HCT116 (cell line): Measurements from ENCODE around the gene TM4SF20. TPM values are rescaled to one million over a fixed set of nuclear protein-coding genes. Genes with fewer than 3 reads are reported as not detected.

Source experiments
- ATAC-seq: fragments of 200-7000 bp; cut with Tn5 transposase; 2 replicates; pipeline ENCODE4 v1.9.1; 2020; ENCODE audit warnings: mild to moderate bottlenecking, moderate library complexity
- BruUV-seq: library from RNA; stranded (reverse); fragments of 400-500 nt; replicated peaks from 2 replicates; lab custom pipeline; 2021; lab: Mats Ljungman, UMichigan
- CTCF ChIA-PET: fragments of 300-600 bp; sonication (Branson Sonifier 250); formaldehyde crosslinking; loops from one replicate; lab custom pipeline; 2021; ENCODE audit warnings: antibody characterized with exemption; lab: Charles Lee
- POLR2A ChIA-PET: fragments of 300-600, 350-600 bp; sonication (Branson Sonifier 250); formaldehyde crosslinking; loops from one replicate; lab custom pipeline; 2021; ENCODE audit warnings: antibody characterized with exemption; lab: Charles Lee
- RAD21 ChIA-PET, 2 experiments: fragments of 300-600 bp; sonication (Branson Sonifier 250); formaldehyde crosslinking; loops; one replicate each; lab custom pipeline; 2023; ENCODE audit warnings: low total read pairs in 2 of 2; ENCODE audit not compliant: uncharacterized antibody in 2 of 2, unreplicated experiment in 2 of 2, low non-redundant PET in 1 of 2; lab: Charles Lee
- DNase-seq: peaks from one replicate; pipeline ENCODE4 v3.0.0-alpha.2; 2010; ENCODE audit warnings: low read depth, low spot score
- H2AFZ ChIP-seq: fragments of 200-600 bp; shearing (Covaris generic), sonication (generic); 2 replicates; pipeline ENCODE4 v1.6.1; 2017; ENCODE audit warnings: low read depth, mixed run types, mixed read lengths, antibody characterized with exemption, low read length; ENCODE audit not compliant: poor library complexity, severe bottlenecking
- H3K27ac ChIP-seq: 2 replicates; pipeline ENCODE4 v1.5.1; 2012; ENCODE audit warnings: low read depth, low read length
- H3K27me3 ChIP-seq: fragments of 200-600 bp; sonication (generic); 2 replicates; pipeline ENCODE4 v1.6.1; 2016; ENCODE audit warnings: mixed run types, low read length, mixed read lengths; ENCODE audit not compliant: insufficient read depth
- H3K36me3 ChIP-seq, 2 experiments: fragments of 200-500 bp in 1 of 2; fragments of 200-600 bp in 1 of 2; sonication (Bioruptor generic) in 1 of 2; sonication (generic) in 1 of 2; 2 replicates each; pipeline versions ENCODE4 v1.5.1 to v1.6.1; 2014 to 2016; ENCODE audit warnings: low read length in 2 of 2, inconsistent platforms in 1 of 2, mixed read lengths in 1 of 2, mixed run types in 1 of 2; ENCODE audit not compliant: insufficient read depth in 2 of 2, control insufficient read depth in 1 of 2
- H3K4me1 ChIP-seq, 2 experiments: fragments of 200-600 bp in 1 of 2; sonication (generic) in 1 of 2; 2 replicates each; pipeline versions ENCODE4 v1.5.1 to v1.6.1; 2012 to 2017; ENCODE audit warnings: low read length in 2 of 2, inconsistent platforms in 1 of 2, mild to moderate bottlenecking in 1 of 2, mixed read lengths in 1 of 2, mixed run types in 1 of 2, moderate library complexity in 1 of 2; ENCODE audit not compliant: insufficient read depth in 2 of 2, control insufficient read depth in 1 of 2
- H3K4me2 ChIP-seq: fragments of 200-600 bp; sonication (generic); 2 replicates; pipeline ENCODE4 v1.6.1; 2017; ENCODE audit warnings: mixed run types, low read length, mixed read lengths
- H3K4me3 ChIP-seq, 2 experiments: fragments of 200-600 bp in 1 of 2; sonication (generic) in 1 of 2; replicated peaks in 1 of 2; 2 replicates each; pipeline ENCODE4 v1.5.1; 2011 to 2016; ENCODE audit warnings: low read length in 2 of 2, control low read depth in 1 of 2, low read depth in 1 of 2, mild to moderate bottlenecking in 1 of 2, mixed read lengths in 1 of 2, mixed run types in 1 of 2
- H3K79me2 ChIP-seq: fragments of 200-600 bp; sonication (generic); 2 replicates; pipeline ENCODE4 v1.6.1; 2017; ENCODE audit warnings: mild to moderate bottlenecking, mixed run types, low read length, moderate library complexity, mixed read lengths; ENCODE audit not compliant: insufficient read depth
- H3K9ac ChIP-seq: fragments of 200-600 bp; sonication (generic); 2 replicates; pipeline ENCODE4 v1.6.1; 2016; ENCODE audit warnings: low read length, mixed read lengths
- H3K9me2 ChIP-seq: fragments of 200-600 bp; sonication (generic), shearing (Covaris generic); 2 replicates; pipeline ENCODE4 v1.6.1; 2017; ENCODE audit warnings: mixed run types, mild to moderate bottlenecking, moderate library complexity; ENCODE audit not compliant: insufficient read depth
- H3K9me3 ChIP-seq, 2 experiments: fragments of 200-500 bp in 1 of 2; fragments of 200-600 bp in 1 of 2; sonication (Bioruptor generic) in 1 of 2; sonication (generic) in 1 of 2; 2 replicates each; pipeline ENCODE4 v1.6.1; 2014 to 2017; ENCODE audit warnings: low read length in 2 of 2, mixed read lengths in 2 of 2, inconsistent platforms in 1 of 2, low read depth in 1 of 2, mild to moderate bottlenecking in 1 of 2, mixed run types in 1 of 2, moderate library complexity in 1 of 2; ENCODE audit not compliant: control insufficient read depth in 1 of 2, insufficient read depth in 1 of 2
- H4K20me1 ChIP-seq: fragments of 200-600 bp; sonication (generic), shearing (Covaris generic); 2 replicates; pipeline ENCODE4 v1.6.1; 2017; ENCODE audit warnings: mixed run types, mild to moderate bottlenecking, moderate library complexity; ENCODE audit not compliant: insufficient read depth
- CBX3 ChIP-seq: IDR thresholded peaks from 2 replicates; pipeline ENCODE4 v1.6.1; 2012; ENCODE audit warnings: low read depth
- CTCF ChIP-seq, 3 experiments: fragments of 200-600 bp in 1 of 3; sonication (generic) in 1 of 3; IDR thresholded peaks in 2 of 3; conservative IDR thresholded peaks in 1 of 3; 2 replicates each; pipeline ENCODE4 v1.5.1; 2012 to 2017; ENCODE audit warnings: low read depth in 2 of 3, low read length in 2 of 3, antibody characterized with exemption in 1 of 3, borderline replicate concordance in 1 of 3, control low read depth in 1 of 3, mild to moderate bottlenecking in 1 of 3, mixed read lengths in 1 of 3, mixed run types in 1 of 3, moderate library complexity in 1 of 3; ENCODE audit not compliant: insufficient read depth in 1 of 3
- EGR1 ChIP-seq: IDR thresholded peaks from 2 replicates; pipeline ENCODE4 v1.6.1; 2012; ENCODE audit warnings: low read depth
- ELF1 ChIP-seq: IDR thresholded peaks from 2 replicates; pipeline ENCODE4 v1.6.1; 2012; ENCODE audit warnings: low read depth, borderline replicate concordance
- EZH2 ChIP-seq: fragments of 200-600 bp; sonication (generic); IDR thresholded peaks from 2 replicates; pipeline ENCODE4 v1.6.1; 2017; ENCODE audit warnings: antibody characterized with exemption, mixed run types
- EZH2phosphoT487 ChIP-seq: fragments of 200-600 bp; IDR thresholded peaks from 2 replicates; pipeline ENCODE4 v1.6.1; 2018; ENCODE audit warnings: antibody characterized with exemption, borderline replicate concordance
- FOSL1 ChIP-seq: IDR thresholded peaks from 2 replicates; pipeline ENCODE4 v1.6.1; 2012; ENCODE audit warnings: low read depth
- JUND ChIP-seq: IDR thresholded peaks from 2 replicates; pipeline ENCODE4 v1.6.1; 2012
- RAD21 ChIP-seq: IDR thresholded peaks from 2 replicates; pipeline ENCODE4 v1.6.1; 2012; ENCODE audit warnings: low read depth, mild to moderate bottlenecking
- SIN3A ChIP-seq: IDR thresholded peaks from 2 replicates; pipeline ENCODE4 v1.6.1; 2012; ENCODE audit warnings: low read depth
- SP1 ChIP-seq: IDR thresholded peaks from 2 replicates; pipeline ENCODE4 v1.6.1; 2012; ENCODE audit warnings: low read depth
- SRF ChIP-seq: IDR thresholded peaks from 2 replicates; pipeline ENCODE4 v1.6.1; 2012; ENCODE audit warnings: low read depth
- TCF7L2 ChIP-seq: IDR thresholded peaks from 2 replicates; pipeline ENCODE4 v1.7.0; 2011; ENCODE audit warnings: borderline replicate concordance, inconsistent platforms; ENCODE audit not compliant: insufficient read depth, insufficient read length; ENCODE audit errors: extremely low read depth
- YY1 ChIP-seq: IDR thresholded peaks from 2 replicates; pipeline ENCODE4 v1.6.1; 2011; ENCODE audit warnings: low read length, low read depth, moderate library complexity, mild to moderate bottlenecking; ENCODE audit not compliant: insufficient replicate concordance; ENCODE audit errors: extremely low read depth
- ZFX ChIP-seq: fragments of 450-650 bp; IDR thresholded peaks from 2 replicates; pipeline ENCODE4 v1.6.1; 2017
- ZNF274 ChIP-seq: fragments of 200-500 bp; sonication (Bioruptor generic); IDR thresholded peaks from 2 replicates; pipeline ENCODE4 v1.6.1; 2014; ENCODE audit warnings: mild to moderate bottlenecking, low read depth, low read length, inconsistent platforms
- intact Hi-C: fragments of 100-400 bp; cut with micrococcal nuclease; formaldehyde crosslinking; loops from 2 replicates; pipeline ENCODE4 v1.10.0; 2022
- total RNA-seq: library from RNA; stranded (reverse); gene quantifications from one replicate; pipeline ENCODE4 v1.2.1, GENCODE V29; 2021; ENCODE audit not compliant: unreplicated experiment
- TF ChIP-seq, protein P1 (sequence below): IDR thresholded peaks from 2 replicates; pipeline ENCODE4 v1.6.1; 2012
- TF ChIP-seq, protein P2 (sequence below): IDR thresholded peaks from 2 replicates; pipeline ENCODE4 v1.6.1; 2011; ENCODE audit warnings: mild to moderate bottlenecking, low read length, moderate library complexity; ENCODE audit not compliant: insufficient replicate concordance; ENCODE audit errors: extremely low read depth
- TF ChIP-seq, protein P3 (sequence below): IDR thresholded peaks from 2 replicates; pipeline ENCODE4 v1.6.1; 2012
- TF ChIP-seq, protein P4 (sequence below): IDR thresholded peaks from 2 replicates; pipeline ENCODE4 v1.6.1; 2012; ENCODE audit warnings: low read depth

Gene TM4SF20
- total RNA-seq, 1 experiment from 2014 or later, result not detected

DNA sequence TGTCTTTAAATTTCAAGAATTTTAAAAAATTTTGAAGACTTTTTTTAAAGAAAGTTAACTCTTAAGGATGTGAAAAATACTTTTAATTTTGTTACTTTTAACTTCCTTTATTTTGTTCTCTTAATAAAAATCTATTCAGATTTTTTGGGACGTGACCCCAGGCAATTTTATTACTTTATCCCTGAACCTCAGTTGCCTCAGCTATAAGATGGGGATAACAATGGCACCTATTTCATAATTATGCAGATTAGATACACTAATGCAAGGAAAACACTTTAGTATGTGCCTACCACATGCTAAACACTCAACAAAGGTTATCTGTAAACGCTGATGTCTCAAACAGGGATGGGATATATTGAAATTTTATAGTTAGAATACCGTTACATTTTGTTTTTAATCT is 10.1 kb upstream of the TM4SF20 start (continued):
- TF ChIP-seq FOSL1, result no peak
- no peak for TF ChIP-seq EGR1
- TF ChIP-seq SIN3A, result no peak
- TF ChIP-seq ZFX, result no peak
- TF ChIP-seq TCF7L2, result no peak
- TF ChIP-seq, protein P1, sequence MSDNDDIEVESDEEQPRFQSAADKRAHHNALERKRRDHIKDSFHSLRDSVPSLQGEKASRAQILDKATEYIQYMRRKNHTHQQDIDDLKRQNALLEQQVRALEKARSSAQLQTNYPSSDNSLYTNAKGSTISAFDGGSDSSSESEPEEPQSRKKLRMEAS, result no peak
- no peak for TF ChIP-seq SP1
- TF ChIP-seq EZH2, result no peak

GRCh38 chr2:227388537-227389011 is 9.5 kb upstream of the TM4SF20 start:
- Histone ChIP-seq H3K4me2 (no peak overlapping the region), H3K36me3 (no peaks in the 10 kb centered on the region), H3K27ac (no peak overlapping the region), H3K4me1 (no peaks in the 10 kb centered on the region), H3K27me3 (no peaks in the 10 kb centered on the region), H3K9me3 (no peaks in the 10 kb centered on the region), H3K4me3 (no peak overlapping the region), H3K9ac (no peak overlapping the region), H2AFZ (no peak overlapping the region), H4K20me1 (no peaks in the 10 kb centered on the region), H3K9me2 (no peaks in the 10 kb centered on the region), H3K79me2 (no peaks in the 10 kb centered on the region)
- ChIA-PET CTCF (no interaction called here), RAD21 (no interaction called here), POLR2A (no interaction called here)
- no TSS peak for BruUV-seq
- intact Hi-C loops, result no loop called here
- DNase-seq (no peak), ATAC-seq (no peak)
- TF ChIP-seq CBX3 (no peak), SP1 (no peak), EGR1 (no peak), SRF (no peak), ELF1 (no peak), ZNF274 (no peak), RAD21 (no peak), EZH2phosphoT487 (no peak), YY1 (no peak), CTCF (IDR thresholded peaks at IDR 0.05 in 2 of 3, conservative IDR thresholded peaks at IDR 0.05 in 1 of 3; ENCODE audit: borderline replicate concordance in 1 of 3, insufficient read depth in 1 of 3, low read depth in 2 of 3, low read length in 2 of 3) (no peak), JUND (no peak)
- TF ChIP-seq, protein P2, sequence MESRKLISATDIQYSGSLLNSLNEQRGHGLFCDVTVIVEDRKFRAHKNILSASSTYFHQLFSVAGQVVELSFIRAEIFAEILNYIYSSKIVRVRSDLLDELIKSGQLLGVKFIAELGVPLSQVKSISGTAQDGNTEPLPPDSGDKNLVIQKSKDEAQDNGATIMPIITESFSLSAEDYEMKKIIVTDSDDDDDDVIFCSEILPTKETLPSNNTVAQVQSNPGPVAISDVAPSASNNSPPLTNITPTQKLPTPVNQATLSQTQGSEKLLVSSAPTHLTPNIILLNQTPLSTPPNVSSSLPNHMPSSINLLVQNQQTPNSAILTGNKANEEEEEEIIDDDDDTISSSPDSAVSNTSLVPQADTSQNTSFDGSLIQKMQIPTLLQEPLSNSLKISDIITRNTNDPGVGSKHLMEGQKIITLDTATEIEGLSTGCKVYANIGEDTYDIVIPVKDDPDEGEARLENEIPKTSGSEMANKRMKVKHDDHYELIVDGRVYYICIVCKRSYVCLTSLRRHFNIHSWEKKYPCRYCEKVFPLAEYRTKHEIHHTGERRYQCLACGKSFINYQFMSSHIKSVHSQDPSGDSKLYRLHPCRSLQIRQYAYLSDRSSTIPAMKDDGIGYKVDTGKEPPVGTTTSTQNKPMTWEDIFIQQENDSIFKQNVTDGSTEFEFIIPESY, result no peak
- TF ChIP-seq, protein P3, sequence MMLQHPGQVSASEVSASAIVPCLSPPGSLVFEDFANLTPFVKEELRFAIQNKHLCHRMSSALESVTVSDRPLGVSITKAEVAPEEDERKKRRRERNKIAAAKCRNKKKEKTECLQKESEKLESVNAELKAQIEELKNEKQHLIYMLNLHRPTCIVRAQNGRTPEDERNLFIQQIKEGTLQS, result no peak
- TF ChIP-seq, protein P4, sequence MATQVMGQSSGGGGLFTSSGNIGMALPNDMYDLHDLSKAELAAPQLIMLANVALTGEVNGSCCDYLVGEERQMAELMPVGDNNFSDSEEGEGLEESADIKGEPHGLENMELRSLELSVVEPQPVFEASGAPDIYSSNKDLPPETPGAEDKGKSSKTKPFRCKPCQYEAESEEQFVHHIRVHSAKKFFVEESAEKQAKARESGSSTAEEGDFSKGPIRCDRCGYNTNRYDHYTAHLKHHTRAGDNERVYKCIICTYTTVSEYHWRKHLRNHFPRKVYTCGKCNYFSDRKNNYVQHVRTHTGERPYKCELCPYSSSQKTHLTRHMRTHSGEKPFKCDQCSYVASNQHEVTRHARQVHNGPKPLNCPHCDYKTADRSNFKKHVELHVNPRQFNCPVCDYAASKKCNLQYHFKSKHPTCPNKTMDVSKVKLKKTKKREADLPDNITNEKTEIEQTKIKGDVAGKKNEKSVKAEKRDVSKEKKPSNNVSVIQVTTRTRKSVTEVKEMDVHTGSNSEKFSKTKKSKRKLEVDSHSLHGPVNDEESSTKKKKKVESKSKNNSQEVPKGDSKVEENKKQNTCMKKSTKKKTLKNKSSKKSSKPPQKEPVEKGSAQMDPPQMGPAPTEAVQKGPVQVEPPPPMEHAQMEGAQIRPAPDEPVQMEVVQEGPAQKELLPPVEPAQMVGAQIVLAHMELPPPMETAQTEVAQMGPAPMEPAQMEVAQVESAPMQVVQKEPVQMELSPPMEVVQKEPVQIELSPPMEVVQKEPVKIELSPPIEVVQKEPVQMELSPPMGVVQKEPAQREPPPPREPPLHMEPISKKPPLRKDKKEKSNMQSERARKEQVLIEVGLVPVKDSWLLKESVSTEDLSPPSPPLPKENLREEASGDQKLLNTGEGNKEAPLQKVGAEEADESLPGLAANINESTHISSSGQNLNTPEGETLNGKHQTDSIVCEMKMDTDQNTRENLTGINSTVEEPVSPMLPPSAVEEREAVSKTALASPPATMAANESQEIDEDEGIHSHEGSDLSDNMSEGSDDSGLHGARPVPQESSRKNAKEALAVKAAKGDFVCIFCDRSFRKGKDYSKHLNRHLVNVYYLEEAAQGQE, result no peak
